Measurements from ENCODE around the gene ARFRP1.
"Not testable (repeated sequence)": the region's sequence is repeated elsewhere in the genome, so short reads cannot be mapped to it uniquely, and the experiment has no call there.

The ARFRP1 gene

DNA sequence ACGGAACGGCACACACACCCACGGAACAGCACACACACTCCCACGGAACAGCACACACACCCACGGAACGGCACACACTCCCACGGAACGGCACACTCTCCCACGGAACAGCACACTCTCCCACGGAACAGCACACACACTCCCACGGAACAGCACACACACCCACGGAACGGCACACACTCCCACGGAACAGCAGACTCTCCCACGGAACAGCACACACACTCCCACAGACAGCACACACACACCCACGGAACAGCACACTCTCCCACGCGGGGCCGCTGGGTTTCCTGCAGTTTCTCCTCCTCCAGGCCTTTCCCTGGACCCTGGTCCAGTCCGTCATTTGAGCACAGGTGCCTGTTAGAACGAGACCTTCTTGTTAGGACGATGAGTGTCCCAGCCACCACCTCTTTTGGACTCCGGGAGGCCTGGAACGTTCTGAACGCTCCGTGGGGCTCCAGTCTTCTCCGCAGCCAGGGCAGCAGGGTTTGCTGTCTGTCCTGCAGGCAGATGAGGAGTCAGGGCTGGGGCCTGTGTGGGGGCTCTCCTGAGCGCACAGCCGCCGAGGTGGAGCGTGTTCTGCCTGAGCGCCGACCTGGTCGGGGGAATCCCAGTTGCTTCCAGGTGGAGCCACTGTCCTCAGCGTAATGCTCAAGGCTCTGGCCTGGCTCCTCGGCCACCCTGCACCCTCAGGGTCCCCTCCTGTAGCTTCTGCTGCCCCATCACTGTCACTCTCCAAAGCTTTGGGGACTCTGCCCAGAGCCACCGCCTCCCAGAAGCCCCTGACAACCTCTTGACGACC, 28.9 kb downstream of the ARFRP1 start:
- DNase-seq (ENCODE audit: low read depth in 2 of 2, low spot score in 1 of 2): no peak

DNA sequence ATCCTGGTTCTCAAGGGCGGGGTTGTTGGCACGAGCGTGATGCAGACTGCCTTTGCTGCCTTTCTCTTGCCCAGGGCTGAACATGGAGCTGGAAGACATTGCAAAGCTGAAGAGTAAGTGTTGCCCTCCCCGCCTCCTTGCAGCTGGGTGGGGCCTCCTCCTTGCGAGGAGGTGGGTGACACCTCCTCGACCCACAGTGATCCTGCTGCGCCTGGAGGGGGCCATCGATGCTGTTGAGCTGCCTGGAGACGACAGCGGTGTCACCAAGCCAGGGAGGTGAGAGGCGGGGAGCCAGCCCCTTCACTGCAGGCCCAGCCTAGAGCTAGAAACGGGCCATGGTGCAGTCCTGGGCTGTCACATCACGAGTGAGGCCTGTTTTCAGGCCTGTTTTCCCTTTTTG, 29.7 kb downstream of the ARFRP1 start:
- DNase-seq (ENCODE audit: low read depth in 2 of 2, low spot score in 1 of 2): no peak

DNA sequence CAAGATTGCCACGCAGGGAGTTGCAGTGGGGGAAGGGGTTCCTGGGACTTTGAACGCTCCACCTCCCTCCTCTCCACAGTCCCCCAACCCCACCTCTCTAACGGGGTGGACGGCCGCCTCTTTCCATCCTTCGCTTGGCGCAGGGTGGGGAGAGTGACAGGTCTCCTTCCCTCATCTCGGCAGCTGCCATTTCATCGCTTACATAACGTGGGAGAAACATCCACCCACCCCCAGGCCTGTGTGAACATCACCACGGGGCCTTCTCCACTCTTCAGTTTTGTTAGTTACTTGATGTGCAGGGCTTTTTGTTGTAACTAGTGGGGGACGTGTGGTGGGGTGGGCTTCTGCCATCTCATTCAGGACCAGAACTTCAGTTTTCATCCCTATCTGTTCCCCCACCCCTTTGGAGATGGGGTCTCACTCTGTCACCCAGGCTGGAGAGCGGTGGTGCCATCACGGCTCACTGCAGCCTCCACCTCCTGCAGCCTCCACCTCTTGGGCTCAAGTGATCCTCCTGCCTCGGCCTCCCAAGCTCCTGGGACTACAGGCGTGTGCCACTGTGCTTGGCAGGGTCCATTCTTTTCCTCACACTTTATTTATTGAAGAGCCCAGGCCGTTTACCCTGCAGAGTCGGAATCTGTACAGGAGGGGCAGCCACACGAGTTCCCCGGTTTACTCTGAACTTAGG, 32.0 kb downstream of the ARFRP1 start:
- DNase-seq (ENCODE audit: low read depth in 2 of 2, low spot score in 1 of 2): no peak

DNA sequence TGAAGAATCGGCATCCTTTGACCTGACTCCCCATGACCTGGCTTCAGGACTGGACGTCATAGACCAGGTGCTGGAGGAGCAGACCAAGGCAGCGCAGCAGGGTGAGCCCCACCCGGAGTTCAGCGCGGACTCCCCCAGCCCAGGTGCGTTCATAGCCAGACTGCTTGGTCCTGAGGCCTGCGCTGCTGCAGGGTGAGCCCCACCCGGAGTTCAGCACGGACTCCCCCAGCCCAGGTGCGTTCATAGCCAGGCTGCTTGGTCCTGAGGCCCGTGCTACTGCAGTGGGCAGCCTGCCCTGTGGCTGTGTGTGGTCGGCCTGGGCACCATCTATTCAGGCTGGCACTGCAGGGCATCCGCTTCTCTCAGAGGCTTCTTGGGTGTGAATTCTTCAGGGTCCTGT, 33.8 kb downstream of the ARFRP1 start:
- DNase-seq (ENCODE audit: low read depth in 2 of 2, low spot score in 1 of 2): no peak

DNA sequence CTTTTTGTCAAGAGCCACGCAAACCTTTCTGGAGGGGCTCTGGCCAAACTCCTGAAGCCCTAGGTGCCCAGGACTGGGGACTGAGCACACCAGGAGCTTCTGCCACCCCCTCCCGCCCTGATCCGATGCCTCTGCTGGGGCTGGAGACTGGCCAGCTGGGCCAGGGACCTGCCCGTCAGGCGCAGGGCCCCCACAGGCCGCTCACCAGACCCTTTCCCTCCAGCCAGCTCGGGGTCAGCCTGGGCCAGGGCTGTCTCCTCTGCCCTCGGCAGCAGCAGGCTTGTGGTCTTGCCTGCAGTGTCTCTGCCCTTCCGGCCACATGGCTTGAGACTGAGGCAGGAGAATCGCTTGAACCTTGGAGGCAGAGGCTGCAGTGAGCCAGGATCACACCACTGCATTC, 35.1 kb downstream of the ARFRP1 start:
- DNase-seq (ENCODE audit: low read depth in 2 of 2, low spot score in 1 of 2): no peak

DNA sequence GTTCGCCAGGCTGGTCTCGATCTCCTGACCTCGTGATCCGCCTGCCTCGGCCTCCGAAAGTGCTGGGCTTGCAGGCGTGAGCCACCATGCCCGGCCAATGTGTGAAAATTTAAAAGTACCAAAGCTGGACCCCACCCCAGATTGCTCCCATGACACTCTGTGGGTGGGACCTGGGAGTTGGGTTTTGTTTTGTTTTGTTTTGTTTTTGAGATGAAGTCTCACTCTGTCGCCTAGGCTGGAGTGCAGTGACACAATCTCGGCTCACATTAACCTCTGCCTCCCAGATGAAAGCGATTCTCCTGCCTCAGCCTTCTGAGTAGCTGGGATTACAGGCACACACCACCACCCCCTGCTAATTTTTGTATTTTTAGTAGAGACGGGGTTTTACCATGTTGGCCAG, 36.1 kb downstream of the ARFRP1 start:
- not testable (repeated sequence) for DNase-seq (ENCODE audit: low read depth in 2 of 2, low spot score in 1 of 2)

DNA sequence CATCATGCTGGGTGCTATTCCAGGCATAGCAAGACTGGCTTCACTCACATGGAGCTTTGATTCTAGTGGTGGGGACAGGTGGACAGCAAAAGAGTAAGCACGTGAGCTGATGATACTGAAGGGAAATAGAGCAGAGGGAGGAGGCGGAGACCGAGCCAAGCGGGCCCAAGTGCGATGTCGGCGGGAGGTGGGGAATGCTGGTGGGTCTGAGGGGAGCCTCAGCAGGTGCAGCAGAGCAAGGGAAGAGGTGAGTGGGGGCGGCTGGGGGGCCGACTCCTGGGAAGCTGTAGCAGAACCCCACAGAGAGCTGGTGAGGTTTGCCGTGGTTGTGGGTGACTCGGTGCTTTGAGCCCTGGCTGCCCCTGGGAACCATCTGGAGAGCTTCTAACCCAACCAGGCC, 39.4 kb downstream of the ARFRP1 start:
- no peak for DNase-seq (ENCODE audit: low read depth in 2 of 2, low spot score in 1 of 2)

DNA sequence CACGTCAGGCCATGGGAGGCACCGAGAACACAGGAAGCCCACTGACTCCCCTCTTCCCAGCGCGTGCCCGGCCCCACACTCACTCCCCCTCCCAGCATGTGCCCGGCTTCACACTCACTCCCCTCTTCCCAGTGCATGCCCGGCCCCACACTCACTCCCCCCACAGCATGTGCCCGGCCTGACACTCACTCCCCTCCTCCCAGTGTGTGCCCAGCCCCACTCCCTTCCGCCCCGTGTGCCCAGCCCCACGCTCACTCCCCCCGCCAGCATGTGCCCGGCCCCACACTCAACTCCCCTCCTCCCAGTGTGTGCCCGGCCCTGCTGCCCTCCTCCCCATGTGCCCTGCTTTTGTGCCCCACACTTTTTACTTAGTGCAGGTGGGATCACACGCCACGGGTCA, 39.9 kb downstream of the ARFRP1 start:
- no peak for DNase-seq (ENCODE audit: low read depth in 2 of 2, low spot score in 1 of 2)

DNA sequence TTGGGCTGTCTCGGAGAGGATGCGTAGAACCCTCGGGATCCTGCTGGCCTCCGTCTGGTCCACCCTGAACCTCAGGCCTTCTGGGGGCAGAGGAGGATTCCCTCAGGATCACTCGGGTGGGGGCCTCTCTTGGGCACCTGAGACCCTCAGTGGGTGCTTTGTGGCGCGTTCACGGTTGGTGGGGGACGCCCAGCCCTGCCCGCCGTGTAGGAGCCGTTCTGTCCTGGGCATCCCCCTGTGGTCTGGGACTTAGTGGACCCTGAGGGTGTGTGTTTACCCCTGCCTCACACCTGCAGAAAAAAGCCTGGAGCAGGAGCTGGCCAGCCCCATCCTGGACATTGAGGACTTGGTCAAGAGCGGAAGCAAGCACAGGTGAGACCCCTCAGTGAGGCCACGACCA, 42.1 kb downstream of the ARFRP1 start:
- DNase-seq (ENCODE audit: low read depth in 2 of 2, low spot score in 1 of 2): no peak

DNA sequence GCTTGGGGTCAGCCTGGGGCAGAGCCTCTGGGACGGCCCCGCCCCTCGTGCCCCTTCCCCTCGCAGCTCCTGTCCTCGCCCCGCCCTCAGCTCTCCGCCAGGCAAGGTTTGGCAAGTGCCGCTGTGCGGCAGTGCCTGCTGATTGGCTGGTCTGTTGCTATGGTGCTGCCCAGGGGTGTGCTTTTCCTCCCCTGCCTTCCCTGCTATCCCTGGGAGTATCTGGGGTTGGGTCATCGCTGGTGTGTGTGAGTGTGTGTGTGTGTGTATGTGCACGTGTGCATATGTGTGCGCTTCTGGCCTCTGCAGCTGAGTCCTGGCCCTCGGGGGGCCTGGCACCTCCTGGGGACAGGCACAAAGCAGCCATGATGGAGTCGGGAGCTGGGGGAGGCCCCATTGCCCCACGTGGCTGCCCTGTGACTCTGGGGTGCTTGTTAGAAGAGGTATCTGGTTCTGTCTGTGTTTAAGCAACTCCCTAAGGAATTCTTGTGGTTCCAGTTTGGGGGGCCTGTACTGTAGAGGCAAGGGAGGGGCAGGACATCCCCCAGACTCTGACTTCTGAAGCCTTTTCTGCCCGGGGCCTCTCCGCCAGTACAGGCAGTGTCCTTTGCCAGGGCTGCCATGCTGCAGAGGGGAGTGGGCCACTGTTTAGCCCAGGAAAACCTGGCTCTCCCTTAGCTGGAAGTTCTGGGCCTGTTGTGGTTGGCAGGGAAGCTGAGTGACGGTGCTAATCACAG, 42.7 kb downstream of the ARFRP1 start:
- no peak for DNase-seq (ENCODE audit: low read depth in 2 of 2, low spot score in 1 of 2)

DNA sequence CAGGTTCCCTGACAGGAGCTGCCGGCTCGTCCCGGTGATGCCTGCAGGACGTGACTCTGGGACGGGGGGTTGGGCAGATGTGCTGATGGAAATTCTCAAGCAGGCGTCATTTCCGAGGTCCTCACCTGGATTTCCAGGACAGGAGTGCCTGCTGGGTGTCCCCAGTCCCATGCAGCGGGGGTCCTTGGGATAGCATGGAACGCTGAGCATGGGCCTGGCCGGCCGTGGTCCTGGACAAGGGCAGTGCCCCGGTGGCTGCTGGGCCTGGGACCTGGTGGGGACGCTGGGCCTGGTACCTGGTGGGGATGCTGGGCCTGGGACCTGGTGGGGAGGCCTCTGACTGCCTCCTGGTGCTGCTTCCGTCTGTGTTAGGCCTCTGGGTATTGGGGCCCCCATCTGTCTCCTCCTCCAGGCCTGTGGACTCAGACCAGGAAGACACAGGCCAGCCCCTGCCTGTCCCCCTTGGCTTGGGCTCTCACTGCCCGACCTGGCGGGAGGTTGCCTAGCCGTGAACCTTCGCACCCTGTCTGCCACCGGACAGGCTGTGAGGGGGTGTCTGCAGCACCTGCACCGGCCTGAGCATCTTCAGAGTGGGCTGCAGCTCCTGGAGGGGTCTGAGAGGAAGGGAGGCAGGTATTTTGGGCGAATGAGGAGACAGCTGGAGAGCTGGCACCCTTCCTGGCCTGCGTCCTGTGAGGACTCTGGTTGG, 43.5 kb downstream of the ARFRP1 start:
- DNase-seq (ENCODE audit: low read depth in 2 of 2, low spot score in 1 of 2): no peak

DNA sequence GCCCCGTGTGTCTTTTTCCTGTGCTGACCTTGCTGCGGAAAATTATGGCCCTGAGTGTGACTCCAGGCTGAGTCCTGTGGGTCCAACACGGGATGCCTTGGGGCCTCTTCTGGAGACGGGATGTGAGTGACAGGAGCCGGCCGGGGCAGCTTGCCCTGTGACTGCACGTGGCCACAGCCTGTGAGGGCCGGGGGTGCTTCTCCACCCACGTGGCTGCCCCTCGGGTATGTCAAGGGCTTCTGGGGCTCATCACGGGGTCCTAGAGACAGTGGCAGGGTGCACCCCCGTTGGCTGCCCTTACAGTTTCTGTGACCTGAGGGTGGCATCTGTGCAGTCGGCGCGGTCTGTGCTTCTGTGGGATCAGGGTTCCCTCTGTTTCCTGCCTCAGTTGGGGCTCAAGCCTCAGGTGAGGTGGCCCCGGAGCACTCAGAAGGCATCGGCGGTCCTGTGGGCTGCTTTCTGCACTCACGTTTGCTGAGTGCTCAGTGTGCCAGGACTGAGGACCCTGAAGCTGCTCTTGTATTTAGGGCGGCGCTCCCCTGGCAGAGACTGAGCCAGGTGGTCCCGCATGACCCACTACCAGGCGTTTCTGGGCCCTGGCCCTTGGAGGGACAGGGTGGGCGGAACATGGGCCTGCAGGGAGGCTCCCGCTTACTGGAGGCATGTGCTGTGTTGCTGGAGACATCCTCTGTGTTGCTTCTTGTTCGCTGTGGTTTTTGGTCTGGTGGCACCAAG, 44.3 kb downstream of the ARFRP1 start:
- no peak for DNase-seq (ENCODE audit: low read depth in 2 of 2, low spot score in 1 of 2)

DNA sequence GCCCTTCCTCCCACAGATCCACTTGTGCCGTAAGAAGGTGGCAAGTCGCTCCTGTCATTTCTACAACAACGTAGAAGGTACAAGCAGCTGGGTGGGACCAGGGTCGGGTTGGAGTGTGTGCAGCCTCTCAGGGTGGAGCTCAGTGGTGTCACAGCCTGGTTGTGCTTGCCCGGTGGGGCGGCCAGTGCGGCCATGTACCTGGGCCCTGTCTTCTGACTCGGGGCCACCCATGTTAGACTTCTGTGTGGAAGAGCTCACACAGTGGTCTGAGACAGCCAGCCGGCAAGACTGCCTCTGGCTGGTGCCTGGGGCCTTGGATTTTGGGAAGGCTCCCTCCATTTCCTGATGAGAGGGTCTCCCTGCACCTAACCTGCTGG, 45.0 kb downstream of the ARFRP1 start:
- DNase-seq (ENCODE audit: low read depth in 2 of 2, low spot score in 1 of 2): no peak

DNA sequence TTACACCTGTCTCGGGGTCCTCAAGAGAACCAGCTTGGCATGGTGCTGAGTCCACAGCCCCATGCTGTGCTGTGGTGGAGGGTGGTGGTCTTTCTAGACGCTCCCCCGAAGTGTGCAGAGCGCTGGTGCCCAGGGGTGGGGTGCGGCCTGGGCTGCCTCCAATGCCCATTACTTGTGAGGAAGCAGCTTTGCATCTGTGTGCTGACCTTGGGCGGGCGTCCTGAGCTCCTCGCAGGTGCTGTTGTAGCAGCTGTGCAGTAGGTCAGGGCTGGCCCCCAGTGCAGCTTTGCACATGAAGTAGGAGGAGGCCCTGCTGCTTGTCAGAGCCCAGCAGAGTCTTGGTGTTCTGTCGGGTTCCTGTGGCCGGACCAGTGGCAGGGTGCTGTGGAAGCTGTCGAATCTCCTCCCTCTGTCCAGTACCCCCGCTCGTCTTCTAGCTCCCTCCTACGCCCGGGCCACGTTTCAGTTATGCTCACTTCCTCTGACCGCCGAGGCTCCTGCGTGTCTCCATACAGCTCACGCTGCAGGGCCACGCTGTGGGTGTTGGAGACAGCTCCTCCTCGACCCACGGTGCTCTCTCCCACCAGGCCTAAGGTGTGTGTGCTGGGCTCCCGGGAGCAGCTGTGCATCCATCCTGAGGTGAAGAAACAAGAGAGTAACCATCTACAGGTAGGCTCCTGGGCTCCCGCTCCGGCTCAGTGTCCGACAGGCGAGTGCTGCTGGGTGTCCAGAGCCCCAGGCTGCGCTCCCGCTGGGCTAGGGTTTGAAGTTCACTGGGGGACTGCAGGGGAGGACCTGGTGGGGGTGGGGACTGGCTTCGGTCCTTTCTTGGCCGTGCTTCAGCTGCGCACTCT, 45.6 kb downstream of the ARFRP1 start:
- no peak for DNase-seq (ENCODE audit: low read depth in 2 of 2, low spot score in 1 of 2)

DNA sequence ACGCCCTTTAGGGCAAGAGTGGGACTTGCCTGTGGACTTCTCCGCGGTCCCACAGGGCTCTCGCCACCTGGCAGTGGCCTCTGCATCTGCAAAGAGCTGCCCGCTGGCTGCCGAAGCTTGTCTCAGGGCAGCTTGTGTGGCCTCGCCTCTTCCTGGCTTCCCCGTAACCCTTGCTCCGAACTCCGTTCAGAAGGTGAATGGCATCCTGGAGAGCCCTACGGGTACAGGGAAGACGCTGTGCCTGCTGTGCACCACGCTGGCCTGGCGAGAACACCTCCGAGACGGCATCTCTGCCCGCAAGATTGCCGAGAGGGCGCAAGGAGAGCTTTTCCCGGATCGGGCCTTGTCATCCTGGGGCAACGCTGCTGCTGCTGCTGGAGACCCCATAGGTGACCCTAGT, 46.7 kb downstream of the ARFRP1 start:
- DNase-seq (ENCODE audit: low read depth in 2 of 2, low spot score in 1 of 2): no peak

DNA sequence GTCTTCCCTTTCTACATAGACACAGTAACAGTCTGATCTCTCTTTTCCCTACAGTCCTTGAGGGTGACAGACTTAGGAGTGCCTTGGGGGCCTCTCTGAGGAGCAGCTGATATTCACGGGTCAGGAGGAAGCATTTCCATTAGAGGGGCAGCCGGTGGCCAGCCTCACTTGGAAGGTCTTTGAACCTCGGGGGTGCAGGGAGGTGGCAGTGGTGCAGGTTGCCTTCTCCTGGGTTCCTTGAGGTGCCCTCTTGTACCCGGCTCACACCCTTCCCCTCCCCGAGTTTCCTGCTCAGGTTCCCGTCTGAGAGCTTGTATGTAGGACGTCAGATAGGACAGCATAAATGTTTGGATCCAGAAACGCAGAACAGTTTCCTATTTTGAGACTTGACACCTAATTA, 47.2 kb downstream of the ARFRP1 start:
- no peak for DNase-seq (ENCODE audit: low read depth in 2 of 2, low spot score in 1 of 2)

DNA sequence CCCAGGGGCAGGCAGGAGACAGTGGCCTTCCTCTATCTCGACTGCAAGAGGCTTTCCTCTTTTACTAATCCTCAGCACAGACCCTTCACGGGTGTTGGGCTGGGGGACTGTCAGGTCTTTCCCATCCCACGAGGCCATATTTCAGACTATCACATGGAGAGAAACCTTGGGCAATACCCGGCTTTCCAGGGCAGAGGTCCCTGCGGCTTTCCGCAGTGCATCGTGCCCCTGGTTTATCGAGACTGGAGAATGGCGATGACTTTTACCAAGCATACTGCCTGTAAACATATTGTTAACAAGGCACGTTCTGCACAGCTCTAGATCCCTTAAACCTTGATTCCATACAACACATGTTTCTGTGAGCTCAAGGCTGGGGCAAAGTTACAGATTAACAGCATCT, 47.6 kb downstream of the ARFRP1 start:
- DNase-seq (ENCODE audit: low read depth in 2 of 2, low spot score in 1 of 2): not testable (repeated sequence)

DNA sequence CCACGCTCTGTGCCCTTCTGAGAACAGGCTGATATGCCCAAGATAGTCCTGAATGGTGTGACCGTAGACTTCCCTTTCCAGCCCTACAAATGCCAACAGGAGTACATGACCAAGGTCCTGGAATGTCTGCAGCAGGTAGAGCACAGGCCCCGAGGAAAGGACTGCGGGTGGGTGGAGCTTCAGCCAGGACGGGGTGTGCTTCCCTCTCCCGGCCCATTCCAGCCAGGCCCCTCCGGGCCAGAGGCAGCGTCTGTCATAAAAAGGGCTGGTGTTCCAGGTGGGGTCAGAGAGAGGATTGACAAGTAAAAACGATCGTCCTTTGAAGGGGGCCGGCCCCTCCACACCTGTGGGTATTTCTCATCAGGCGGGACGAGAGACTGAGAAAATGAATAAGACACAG, 48.4 kb downstream of the ARFRP1 start:
- DNase-seq (ENCODE audit: low read depth in 2 of 2, low spot score in 1 of 2): no peak

DNA sequence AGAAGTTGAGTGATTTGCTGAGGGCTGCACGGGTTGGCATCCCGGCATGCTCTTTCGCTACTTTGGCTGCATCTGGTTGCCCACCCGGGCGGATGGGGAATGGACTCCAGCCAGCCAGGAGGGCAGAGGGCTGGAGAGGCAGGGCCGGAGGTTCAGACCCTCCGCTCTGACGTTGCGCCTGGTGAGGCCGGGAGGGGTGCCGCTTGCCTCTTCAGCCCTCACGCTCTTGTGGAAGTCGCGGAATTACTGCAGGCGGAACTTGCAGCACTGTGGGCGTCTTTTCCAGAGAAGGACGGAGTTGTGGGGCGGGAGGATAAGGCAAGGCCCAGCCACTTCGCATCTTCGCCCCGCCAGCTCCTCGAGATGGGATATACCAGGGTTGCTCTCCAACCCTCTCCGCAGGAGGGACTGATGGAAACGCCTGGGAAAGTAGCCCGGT, 49.0 kb downstream of the ARFRP1 start:
- no peak for DNase-seq (ENCODE audit: low read depth in 2 of 2, low spot score in 1 of 2)
